ENCODE measurements around the gene TIMM44.
"Not testable (repeated sequence)": the region's sequence is repeated elsewhere in the genome, so short reads cannot be mapped to it uniquely, and the experiment has no call there.

TIMM44 gene

DNA sequence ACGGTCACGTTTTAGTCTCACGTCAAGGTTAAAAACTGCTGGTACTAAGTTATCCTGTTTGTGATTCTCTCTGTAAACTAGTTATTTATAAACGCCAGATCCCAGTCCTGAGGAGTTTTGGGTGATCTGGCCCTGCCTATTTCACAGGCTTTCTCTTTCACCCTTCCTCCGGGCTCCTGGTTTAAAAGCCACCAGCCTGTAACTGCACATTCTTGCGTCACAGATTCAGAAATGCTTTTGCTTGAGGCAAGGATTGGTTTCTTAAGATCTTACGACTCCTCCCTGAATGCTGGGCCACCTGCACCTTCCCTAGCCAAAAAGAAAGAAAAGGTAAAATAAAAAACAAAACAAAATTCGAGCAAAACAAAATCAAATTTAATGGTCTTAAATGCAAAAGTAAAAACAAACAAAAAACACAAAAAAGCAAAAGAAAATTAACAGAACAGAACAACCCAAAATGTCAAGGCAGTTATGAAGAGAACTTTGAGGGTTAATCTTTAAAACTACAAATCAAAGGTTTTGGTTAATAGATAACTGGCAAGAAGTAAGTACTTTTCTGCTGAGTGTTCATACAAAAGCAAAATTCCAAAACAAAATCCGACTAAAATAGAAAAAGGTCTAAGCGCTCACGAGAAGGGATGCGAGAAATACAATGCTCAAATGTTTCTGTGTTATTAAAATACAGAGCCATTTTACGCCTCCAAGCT lies 18.6 kb upstream of the TIMM44 start:
- Histone ChIP-seq H3K4me3 (ENCODE audit: low read depth, low read length) (no peak overlapping the region), H3K4me1 (no peaks in the 10 kb centered on the region), H3K9me3 (no peaks in the 10 kb centered on the region), H3K36me3 (peaks cover 49% of the 10 kb centered on the region), H3K27me3 (no peaks in the 10 kb centered on the region)
- DNase-seq: no peak
- TF ChIP-seq, protein P1, sequence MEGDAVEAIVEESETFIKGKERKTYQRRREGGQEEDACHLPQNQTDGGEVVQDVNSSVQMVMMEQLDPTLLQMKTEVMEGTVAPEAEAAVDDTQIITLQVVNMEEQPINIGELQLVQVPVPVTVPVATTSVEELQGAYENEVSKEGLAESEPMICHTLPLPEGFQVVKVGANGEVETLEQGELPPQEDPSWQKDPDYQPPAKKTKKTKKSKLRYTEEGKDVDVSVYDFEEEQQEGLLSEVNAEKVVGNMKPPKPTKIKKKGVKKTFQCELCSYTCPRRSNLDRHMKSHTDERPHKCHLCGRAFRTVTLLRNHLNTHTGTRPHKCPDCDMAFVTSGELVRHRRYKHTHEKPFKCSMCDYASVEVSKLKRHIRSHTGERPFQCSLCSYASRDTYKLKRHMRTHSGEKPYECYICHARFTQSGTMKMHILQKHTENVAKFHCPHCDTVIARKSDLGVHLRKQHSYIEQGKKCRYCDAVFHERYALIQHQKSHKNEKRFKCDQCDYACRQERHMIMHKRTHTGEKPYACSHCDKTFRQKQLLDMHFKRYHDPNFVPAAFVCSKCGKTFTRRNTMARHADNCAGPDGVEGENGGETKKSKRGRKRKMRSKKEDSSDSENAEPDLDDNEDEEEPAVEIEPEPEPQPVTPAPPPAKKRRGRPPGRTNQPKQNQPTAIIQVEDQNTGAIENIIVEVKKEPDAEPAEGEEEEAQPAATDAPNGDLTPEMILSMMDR (IDR thresholded peaks at IDR 0.05; ENCODE audit: low read depth, low read length): no peak

DNA sequence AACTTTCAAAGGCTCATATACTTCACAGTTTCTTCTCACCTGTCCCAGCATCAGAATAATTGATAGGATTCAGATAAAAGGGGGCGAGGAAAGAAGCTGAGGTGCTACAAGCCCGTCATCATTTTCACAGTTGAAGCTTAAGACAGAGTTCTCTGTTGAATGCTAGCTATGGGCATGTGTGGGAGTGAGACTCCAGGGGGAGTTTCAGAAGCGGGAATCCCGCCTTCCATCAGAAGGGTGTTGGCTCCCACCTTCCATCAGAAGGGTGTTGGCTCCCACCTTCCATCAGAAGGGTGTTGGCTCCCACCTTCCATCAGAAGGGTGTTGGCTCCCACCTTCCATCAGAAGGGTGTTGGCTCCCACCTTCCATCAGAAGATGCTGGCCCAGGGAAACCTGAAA lies 17.6 kb upstream of the TIMM44 start:
- DNase-seq; H3K4me3 ChIP-seq (ENCODE audit: low read depth, low read length); H3K4me1 ChIP-seq; H3K9me3 ChIP-seq; H3K27me3 ChIP-seq: not testable (repeated sequence)
- H3K36me3 ChIP-seq: peaks cover 43% of the 10 kb centered on the region

DNA sequence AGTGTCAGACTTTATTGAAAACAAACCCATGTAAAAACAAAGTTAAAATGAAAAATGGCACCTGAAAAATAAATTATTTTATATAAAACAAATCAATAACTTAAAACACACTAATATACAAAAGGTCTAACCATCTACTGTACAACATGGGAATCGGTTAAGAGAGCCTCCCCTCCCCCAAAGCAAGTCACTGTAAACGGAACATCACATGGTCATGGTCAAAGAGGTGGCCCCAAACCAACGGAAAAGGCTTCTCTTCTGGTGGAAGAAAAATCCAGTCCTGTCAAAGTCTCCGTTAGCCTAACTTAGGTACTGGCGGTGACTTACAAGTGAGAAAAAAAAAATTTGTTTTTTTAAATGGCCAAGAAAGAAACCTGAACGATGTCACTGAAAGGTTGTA lies 15.7 kb upstream of the TIMM44 start:
- no peaks in the 10 kb centered on the region for H3K4me1 ChIP-seq
- TF ChIP-seq, protein P1 (IDR thresholded peaks at IDR 0.05; ENCODE audit: low read depth, low read length): no peak
- DNase-seq: no peak
- peaks cover 30% of the 10 kb centered on the region for H3K36me3 ChIP-seq
- H3K27me3 ChIP-seq: no peaks in the 10 kb centered on the region
- no peaks in the 10 kb centered on the region for H3K9me3 ChIP-seq
- H3K4me3 ChIP-seq (ENCODE audit: low read depth, low read length): no peak overlapping the region

DNA sequence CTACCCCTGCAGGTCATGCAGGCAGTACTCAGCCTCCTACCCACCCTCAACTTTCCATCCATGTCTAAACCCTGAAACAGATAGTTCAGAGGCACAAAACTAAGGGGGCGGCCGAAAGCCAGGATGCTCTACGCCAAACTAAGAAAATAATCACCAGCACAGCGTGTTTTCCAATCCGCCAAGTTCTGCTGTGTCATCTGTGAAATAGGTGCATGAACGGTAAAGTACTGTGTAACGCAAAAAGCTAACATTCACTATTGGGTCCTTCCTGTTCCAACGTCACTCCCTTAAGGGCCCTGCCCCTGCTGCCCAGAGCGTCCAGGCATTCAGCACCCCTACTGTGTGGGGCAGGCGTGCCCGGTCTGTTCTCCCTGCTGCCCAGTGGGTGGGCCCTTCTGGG lies 12.2 kb upstream of the TIMM44 start:
- no peak for DNase-seq
- H3K4me1 ChIP-seq: no peaks in the 10 kb centered on the region
- no peaks in the 10 kb centered on the region for H3K27me3 ChIP-seq
- no peak overlapping the region for H3K4me3 ChIP-seq (ENCODE audit: low read depth, low read length)
- peaks cover 8% of the 10 kb centered on the region for H3K36me3 ChIP-seq
- TF ChIP-seq, protein P1 (IDR thresholded peaks at IDR 0.05; ENCODE audit: low read depth, low read length): no peak
- H3K9me3 ChIP-seq: no peaks in the 10 kb centered on the region

DNA sequence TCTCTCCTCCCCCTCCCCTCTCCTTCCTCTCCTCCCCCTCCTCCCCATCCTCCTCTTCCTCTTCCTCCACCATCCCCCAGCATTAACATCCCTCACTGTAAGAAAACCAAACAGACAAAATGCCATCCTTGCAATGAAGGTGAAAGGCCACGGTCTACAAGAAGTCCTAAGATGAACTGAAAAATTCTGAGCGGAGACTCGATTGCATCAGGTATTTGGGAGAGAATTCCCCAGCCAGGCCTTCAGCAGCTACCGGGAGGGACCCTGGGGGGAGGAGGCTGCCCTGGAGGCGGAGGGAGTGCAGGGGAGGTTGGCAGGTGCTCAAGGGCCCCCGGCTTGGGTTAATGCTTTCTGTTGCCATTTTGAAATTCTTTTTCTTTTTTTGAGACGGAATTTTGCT lies 10.1 kb upstream of the TIMM44 start:
- Histone ChIP-seq H3K4me1 (no peaks in the 10 kb centered on the region), H3K36me3 (peaks cover 8% of the 10 kb centered on the region), H3K27me3 (no peaks in the 10 kb centered on the region), H3K4me3 (ENCODE audit: low read depth, low read length) (no peak overlapping the region), H3K9me3 (no peaks in the 10 kb centered on the region)
- TF ChIP-seq, protein P1 (IDR thresholded peaks at IDR 0.05; ENCODE audit: low read depth, low read length): no peak
- no peak for DNase-seq

DNA sequence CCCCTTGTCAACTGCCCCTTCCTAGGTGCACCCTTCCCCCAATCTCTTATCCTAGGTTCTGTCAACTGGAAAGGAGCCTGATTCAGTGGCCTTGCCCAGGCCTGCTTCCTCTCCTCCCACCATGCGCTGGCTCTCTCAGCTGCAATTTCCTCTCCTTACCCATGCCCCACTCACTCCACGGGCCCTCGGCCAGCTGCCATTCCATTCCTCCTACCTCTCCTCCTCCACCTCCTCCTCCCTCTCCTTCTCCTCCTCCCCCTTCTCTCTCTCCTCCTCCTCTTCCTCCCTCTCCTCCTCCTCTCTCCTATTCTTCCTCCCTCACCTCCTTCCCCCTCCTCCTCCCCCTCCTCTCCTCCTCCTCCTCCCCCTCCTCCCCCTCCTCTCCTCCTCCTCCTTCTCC lies 9.6 kb upstream of the TIMM44 start:
- Histone ChIP-seq H3K36me3 (0 out of 2 replicates have a peak, but pooled peaks cover 3% of the 10 kb centered on the region), H3K4me1 (no peaks in the 10 kb centered on the region), H3K27me3 (no peaks in the 10 kb centered on the region), H3K9me3 (no peaks in the 10 kb centered on the region), H3K4me3 (ENCODE audit: low read depth, low read length) (no peak overlapping the region)
- DNase-seq: no peak
- TF ChIP-seq, protein P1 (IDR thresholded peaks at IDR 0.05; ENCODE audit: low read depth, low read length): no peak
